ENCODE results near the gene CARD11. TPM values are rescaled to one million over a fixed set of nuclear protein-coding genes. Genes with fewer than 3 reads are reported as not detected.

CARD11 gene
- total and polyA plus RNA-seq, 2 of the 13 experiments (the other 11 are each of a cell fraction or from before 2014, with no cell fraction given) = 0.04 TPM; not detected in 1

DNA sequence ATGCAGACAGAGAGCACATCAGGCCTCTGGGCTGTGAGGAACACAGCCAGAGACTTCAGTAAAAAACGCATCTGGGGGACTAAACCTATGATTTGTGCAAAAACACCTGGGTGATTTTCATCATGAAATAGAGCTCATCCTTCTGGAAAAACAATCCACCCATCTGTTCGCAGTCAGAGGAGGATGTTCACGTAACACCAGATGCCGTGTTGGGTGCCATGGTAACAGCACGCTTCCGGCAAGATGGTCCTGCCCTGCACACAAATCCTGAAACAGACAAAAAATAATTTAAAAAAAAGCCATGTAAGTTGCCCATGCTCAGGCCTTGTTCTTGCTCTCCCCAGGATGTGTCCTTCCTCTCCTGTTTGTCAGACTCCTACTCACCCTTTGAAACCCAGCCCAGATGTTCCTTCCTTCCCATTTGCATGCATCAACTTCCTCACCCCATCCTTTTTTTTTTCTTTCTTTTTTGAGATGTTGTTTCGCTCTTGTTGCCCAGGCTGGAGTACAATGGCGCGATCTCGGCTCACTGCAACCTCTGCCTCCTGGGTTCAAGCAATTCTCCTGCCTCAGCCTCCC lies 171.3 kb downstream of the CARD11 start:
- Histone ChIP-seq H3K4me3 (replicated peaks in 1 of 3; ENCODE audit: insufficient read depth in 1 of 3, low read depth in 2 of 3, low read length in 3 of 3) (no peak overlapping the region), H3K9me3 (ENCODE audit: low read length) (no peaks in the 10 kb centered on the region), H3K4me1 (ENCODE audit: insufficient read depth, low read length) (peaks cover 10% of the 10 kb centered on the region; the same call in 1 of the 2 replicates), H3K27me3 (ENCODE audit: control insufficient read depth in 1 of 2, insufficient read depth in 2 of 2, low read length in 2 of 2) (peaks cover 1 to 10% of the 10 kb centered on the region in 2 experiments; a peak in 4 of 5 replicates), H3K36me3 (replicated peaks in 1 of 2; ENCODE audit: control insufficient read depth in 1 of 2, insufficient read depth in 2 of 2, low read length in 2 of 2) (no peaks in the 10 kb centered on the region), H3K4me2 (ENCODE audit: low read depth, low read length) (no peak overlapping the region), H3K9ac (ENCODE audit: insufficient read depth, low read depth, low read length) (no peak overlapping the region), H2AFZ (ENCODE audit: low read length) (no peak overlapping the region), H3K27ac (ENCODE audit: extremely low read length, insufficient read depth, low read length) (no peak overlapping the region), H4K20me1 (ENCODE audit: insufficient read depth, low read length) (no peaks in the 10 kb centered on the region), H3K79me2 (ENCODE audit: insufficient read depth, low read length) (no peaks in the 10 kb centered on the region)
- WGBS (ENCODE audit: low lambda C conversion rate) = 78% methylated on average over 9 of the region's 10 CpGs
- DNase-seq (ENCODE audit: low spot score) (no peak), FAIRE-seq (no peak), ATAC-seq (no peak)
- intact Hi-C loops (cut with micrococcal nuclease; ENCODE audit: unreplicated experiment) = no loop called here
- BruUV-seq (replicated peaks) = no TSS peak
- ChIA-PET POLR2A (no interaction called here), CTCF (ENCODE audit: low intra/inter-chr PET ratio, low total read pairs) (no interaction called here)
- in situ Hi-C loops (cut with HindIII; ENCODE audit: extremely low pct_ligation_motif_present, low pct_unique_long_range_greater_than_20kb) = no loop called here
- no peak for TF ChIP-seq NFAT5 (CRISPR knock-in tag; IDR thresholded peaks at IDR 0.05)
- TF ChIP-seq RFXANK (CRISPR knock-in tag; IDR thresholded peaks at IDR 0.05) = no peak
- TF ChIP-seq KLF16 (CRISPR knock-in tag; IDR thresholded peaks at IDR 0.05) = no peak
- no peak for TF ChIP-seq ZNF605 (CRISPR knock-in tag; IDR thresholded peaks at IDR 0.05)
- TF ChIP-seq ZNF224 (CRISPR knock-in tag; IDR thresholded peaks at IDR 0.05) = no peak
- no peak for TF ChIP-seq RBM39 (IDR thresholded peaks at IDR 0.05; ENCODE audit: low read depth, low read length, poor library complexity, severe bottlenecking)
- TF ChIP-seq, protein P1, sequence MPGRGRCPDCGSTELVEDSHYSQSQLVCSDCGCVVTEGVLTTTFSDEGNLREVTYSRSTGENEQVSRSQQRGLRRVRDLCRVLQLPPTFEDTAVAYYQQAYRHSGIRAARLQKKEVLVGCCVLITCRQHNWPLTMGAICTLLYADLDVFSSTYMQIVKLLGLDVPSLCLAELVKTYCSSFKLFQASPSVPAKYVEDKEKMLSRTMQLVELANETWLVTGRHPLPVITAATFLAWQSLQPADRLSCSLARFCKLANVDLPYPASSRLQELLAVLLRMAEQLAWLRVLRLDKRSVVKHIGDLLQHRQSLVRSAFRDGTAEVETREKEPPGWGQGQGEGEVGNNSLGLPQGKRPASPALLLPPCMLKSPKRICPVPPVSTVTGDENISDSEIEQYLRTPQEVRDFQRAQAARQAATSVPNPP (CRISPR knock-in tag; IDR thresholded peaks at IDR 0.05) = no peak
- no peak for TF ChIP-seq RAD21 (CRISPR knock-in tag; IDR thresholded peaks at IDR 0.05)
- no peak for TF ChIP-seq ELF4 (CRISPR knock-in tag; IDR thresholded peaks at IDR 0.05; ENCODE audit: borderline replicate concordance)
- no peak for TF ChIP-seq ZNF235 (CRISPR knock-in tag; IDR thresholded peaks at IDR 0.05; ENCODE audit: borderline replicate concordance)
- TF ChIP-seq ASH2L (IDR thresholded peaks at IDR 0.05; ENCODE audit: insufficient read length, low read depth, low read length) = no peak
- no peak for TF ChIP-seq ZSCAN25 (CRISPR knock-in tag; IDR thresholded peaks at IDR 0.05)
- TF ChIP-seq YEATS2 (CRISPR knock-in tag; IDR thresholded peaks at IDR 0.05; ENCODE audit: borderline replicate concordance) = no peak
- TF ChIP-seq ZNF841 (CRISPR knock-in tag; IDR thresholded peaks at IDR 0.05; ENCODE audit: borderline replicate concordance) = no peak
- TF ChIP-seq ZNF329 (CRISPR knock-in tag; IDR thresholded peaks at IDR 0.05; ENCODE audit: low read depth) = no peak
- TF ChIP-seq PHF8 (CRISPR knock-in tag; IDR thresholded peaks at IDR 0.05) = no peak
- no peak for TF ChIP-seq E2F2 (CRISPR knock-in tag; IDR thresholded peaks at IDR 0.05; ENCODE audit: borderline replicate concordance)
- TF ChIP-seq MTF1 (CRISPR knock-in tag; IDR thresholded peaks at IDR 0.05) = no peak
- TF ChIP-seq ZSCAN30 (CRISPR knock-in tag; IDR thresholded peaks at IDR 0.05) = no peak
